GM18870 (cell line): ENCODE data around the gene SLC28A1.
"Not testable (repeated sequence)": the region's sequence is repeated elsewhere in the genome, so short reads cannot be mapped to it uniquely, and the experiment has no call there.

ENCODE experiments used
- ATAC-seq: cut with Tn5 transposase; IDR thresholded peaks from one replicate; pipeline ENCODE4 v1.9.1; 2021; ENCODE audit warnings: moderate library complexity; ENCODE audit not compliant: unreplicated experiment

Gene SLC28A1

DNA sequence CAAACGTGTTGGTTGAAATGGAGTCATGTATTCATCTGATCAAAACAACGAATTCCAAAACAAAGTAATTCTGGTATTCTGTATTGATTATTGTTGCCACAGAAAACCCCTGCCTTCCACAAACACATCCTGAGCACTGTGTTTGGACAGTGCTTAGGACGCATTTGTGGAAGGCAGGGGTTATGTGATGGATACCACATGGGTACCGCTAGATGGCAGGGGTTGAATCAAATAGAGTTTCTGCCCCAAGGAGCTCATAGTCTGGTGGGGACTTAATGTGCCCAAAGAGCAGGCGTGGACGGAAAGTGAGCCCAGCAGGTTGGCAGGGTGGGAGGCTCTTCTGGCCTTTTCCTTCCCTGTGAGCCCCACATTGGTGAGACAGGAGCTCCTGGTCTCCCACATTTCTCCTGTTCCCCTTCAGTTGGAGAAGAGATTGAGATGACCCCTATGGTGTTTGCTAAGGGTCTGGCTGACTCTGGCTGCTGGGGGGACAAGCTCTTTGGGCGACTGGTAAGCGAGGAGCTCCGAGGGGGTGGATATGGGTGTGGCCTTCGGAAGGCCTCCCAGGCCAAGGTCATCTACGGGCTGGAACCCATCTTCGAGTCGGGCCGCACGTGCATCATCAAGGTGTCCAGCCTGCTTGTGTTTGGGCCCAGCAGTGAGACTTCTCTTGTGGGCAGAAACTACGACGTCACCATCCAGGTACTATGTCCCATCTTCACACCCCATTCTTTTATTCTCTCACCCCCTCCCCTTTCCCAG is 22.1 kb upstream of the SLC28A1 start:
- ATAC-seq = no peak

GRCh38 chr15:84863565-84864443 is 20.7 kb upstream of the SLC28A1 start:
- no peak for ATAC-seq

GRCh38 chr15:84864444-84864795 is 20.0 kb upstream of the SLC28A1 start:
- no peak for ATAC-seq

DNA sequence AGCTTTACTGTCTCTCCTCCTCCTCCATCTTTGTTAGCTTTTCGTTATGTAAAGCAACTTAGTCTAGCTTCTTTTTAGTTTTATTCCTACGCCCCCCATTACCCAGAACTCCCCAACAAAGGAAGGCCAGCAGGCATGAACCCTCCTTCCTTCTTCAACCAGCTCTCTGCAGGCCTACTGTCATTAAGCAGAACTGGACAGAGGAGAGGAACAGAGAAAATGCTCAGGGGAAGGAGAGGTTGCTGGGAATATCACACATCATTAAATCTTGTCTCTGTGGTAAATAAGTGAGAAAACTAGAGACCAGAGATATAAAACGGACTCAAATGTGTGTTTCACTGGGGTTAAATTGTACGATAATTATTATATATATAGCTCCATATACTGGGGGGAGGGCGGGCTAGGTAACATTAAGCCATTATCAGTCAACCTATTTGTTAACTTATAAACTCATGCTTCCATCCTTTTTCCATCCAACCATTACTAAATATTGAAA is 19.3 kb upstream of the SLC28A1 start:
- no peak for ATAC-seq

DNA sequence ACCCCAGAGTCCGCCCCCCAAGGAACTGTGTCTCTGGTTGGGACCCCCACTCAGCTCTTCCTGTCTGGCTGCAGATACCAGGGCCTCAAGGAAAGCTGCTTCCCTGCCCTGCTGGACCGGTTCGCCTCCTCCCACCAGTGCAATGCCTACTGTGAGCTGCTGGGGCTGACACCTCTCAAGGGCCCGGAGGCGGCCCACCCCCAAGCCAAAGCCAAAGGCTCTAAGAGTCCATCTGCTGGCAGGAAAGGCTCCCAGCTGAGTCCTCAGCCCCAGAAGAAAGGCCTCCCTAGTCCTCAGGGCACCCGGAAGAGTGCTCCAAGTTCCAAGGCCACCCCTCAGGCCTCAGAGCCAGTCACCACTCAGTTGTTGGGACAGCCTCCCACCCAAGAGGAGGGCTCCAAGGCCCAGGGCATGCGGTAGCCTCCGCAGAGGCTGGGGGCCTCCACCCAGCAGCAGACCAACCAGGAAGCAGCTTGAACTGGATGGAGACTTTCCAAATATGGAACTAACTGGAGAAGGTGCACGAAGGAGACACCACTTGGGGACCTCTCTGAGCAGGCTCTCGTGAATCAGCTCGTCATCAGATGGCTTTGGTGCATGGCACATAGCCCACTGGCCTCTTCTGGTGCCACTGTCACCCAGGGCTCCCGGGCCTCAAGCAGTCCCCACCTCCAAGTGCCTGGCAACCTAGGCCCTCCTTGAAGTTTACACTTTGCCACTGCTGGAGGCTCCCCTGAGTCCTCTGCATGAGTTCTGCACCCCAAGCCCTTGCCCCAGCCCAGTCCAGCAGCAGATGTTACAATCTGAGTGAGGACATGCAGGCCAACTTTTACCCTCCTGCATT is 16.2 kb upstream of the SLC28A1 start:
- ATAC-seq = no peak

DNA sequence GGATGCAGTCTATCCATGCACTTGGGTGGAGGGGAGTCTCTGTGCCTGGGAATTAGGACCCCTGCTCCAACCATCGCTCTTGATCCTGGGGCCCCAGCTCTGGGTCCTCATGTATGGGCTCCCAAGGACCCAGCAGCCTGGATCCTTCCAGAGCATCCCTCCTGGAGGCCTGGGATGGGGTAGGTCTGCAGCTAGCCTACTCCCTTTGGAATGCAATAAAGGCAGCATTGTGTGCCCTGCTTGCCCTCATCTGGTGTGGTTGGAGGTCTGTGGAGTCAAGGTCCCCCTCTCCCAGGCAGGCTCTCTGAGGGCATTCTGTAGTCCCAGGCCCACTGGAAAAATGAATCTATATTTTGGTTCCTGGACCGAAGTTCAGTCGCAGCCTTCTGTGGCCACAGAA is 15.0 kb upstream of the SLC28A1 start:
- no peak for ATAC-seq

DNA sequence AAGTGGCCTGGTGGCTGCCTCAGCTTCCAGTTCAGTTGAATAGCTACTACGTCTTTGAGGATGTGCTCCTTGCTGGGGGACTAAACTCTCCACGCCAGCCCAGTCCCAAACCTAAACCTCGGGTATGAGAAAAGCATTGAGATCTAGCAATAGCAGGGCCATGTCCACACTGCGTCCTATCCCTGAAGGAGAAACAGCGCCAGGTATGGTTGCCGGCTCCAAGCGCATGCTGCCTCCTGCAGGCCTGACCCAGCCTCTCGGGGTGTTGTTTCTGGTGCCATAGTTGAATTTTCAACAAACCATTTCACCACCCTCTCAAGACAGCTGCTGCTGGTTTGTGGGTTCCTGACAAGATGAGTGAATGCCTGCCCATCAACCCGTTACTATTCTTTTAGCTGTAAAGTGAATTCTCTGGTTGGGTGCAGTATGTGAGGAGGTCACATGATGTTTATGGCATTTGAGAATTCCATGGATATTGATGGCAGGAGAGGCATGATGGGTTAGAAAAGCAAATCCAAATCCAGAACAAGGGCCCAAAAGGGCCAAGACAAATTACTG is 13.0 kb upstream of the SLC28A1 start:
- no peak for ATAC-seq

DNA sequence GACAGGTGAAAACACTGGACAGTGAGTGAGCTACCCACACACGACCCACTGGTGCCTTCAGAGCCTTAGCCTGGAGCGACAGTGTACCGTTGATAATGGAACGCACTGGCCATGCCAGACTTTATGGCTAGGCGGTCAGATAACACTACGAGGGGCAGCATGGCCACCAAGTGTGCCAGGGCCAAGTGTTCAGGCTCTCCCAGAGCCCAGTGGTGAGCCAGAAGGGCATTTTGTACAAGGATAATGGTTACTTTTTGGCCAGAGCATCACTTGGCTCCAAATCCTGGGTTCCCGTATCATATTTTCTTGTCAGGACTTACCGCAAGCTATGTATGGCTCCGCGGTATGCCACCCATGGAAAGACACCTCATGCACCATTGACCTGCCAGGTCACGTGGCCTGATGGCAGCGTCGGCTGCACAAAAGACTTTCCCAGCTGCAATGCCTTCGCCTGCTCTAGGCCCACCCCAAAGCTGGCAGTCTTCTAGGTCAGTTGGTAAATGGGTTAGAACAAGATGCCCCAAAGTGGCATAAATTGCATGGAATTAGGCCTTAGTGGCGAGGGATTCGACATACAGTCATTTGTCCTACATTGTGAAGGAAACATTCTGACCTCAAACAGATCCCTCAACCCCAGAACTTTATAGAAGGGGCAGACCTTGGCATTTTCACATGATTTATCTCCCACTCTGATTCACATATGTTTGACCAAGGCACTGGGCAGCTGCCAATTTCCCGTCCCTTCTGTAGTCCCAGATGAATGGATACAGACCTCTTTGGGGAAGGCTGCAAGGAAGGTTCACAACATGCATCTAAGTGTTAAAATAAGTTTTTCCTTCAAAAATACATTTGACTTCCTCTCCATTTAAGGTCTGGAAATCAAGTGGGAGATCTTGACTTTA is 12.2 kb upstream of the SLC28A1 start:
- ATAC-seq = no peak

DNA sequence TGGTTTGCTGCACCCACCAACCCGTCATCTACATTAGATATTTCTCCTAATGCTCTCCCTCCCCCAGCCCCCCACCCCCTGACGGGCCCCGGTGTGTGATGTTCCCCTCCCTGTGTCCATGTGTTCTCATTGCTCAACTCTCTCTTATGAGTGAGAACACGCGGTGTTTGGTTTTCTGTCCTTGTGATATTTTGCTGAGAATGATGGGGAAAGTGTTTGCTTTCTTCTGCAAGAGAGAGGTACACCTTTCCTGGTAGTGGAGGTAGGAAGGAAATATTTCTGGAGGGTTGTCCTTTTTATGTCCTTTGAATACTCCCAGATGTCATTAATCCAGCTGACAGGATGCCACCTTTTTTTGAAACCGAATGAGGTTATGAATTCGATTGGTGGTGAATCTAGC is 10.5 kb upstream of the SLC28A1 start:
- ATAC-seq = no peak

- no peak for ATAC-seq
These were observed 9.3 kb upstream of the SLC28A1 start for GRCh38 chr15:84874981-84875699.

DNA sequence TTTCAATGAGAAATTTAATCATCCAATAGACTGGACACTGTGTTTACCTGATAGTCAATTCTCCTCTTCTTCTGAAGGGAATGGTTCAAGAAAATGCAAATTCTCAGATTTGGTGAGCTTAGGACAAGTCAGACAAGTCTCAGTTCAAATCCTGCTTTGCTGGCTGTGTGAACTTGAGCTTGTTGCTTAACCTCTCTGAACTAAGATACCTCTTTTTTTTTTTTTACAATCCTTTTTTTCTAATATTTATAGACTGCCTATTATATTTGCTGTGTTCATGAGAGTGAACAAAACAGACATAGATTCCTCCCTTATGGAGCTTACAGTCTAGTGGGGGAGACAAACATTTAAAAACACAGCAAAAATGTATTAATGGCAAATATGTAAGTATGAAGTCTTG is 8.2 kb upstream of the SLC28A1 start:
- no peak for ATAC-seq

DNA sequence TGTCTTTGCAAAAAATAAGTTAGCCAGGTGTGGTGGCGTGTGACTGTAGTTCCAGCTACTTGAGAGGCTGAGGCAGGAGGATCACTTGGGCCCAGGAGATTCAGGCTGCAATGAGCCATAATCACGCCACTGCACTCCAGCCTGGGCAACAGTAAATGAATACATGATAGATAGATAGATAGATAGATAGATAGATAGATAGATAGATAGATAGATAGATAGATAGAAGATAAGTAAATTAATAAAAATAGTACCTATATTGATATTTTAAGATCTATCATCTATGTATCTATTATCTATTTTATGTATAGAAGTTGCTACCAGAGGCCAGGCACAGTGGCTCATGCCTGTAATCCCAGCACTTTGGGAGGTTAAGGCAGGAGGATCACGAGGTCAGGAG is 6.8 kb upstream of the SLC28A1 start:
- not testable (repeated sequence) for ATAC-seq

- no peak for ATAC-seq
These were observed 6.0 kb upstream of the SLC28A1 start for GRCh38 chr15:84878504-84878903.

DNA sequence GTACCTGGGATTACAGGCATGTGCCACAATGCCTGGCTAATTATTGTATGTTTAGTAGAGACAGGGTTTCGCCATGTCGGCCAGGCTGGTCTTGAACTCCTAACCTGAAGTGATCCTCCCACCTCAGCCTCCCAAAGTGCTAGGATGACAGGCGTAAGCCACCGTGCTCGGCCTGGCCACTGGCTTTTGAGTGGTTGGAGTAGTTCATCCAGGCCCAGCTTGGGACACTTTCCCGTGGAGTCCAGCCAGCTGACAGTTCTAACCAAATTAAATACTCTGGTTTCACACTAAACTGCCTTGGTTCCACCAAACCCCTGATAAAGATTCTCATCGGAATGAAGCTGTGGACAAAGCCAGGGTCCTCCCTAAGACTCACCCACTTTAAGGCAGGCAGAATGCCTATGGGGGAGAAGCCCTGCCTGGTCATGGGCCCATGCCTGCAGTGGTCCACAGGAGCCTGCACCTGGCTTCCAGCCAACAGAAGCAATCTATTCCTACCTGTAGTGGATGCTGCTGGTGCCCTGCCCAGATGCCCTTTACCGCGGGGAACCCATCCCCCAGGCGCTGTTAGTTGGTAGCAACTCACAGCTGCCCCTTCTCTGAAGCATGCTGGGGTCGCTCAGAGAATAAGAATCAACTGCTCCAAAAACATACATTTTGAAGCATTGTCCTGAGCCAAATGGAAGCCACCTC is 5.2 kb upstream of the SLC28A1 start:
- no peak for ATAC-seq

- no peak for ATAC-seq
These were observed 4.5 kb upstream of the SLC28A1 start for GRCh38 chr15:84880007-84880406.

- no peak for ATAC-seq
These were observed 3.5 kb upstream of the SLC28A1 start for GRCh38 chr15:84880822-84881519.

DNA sequence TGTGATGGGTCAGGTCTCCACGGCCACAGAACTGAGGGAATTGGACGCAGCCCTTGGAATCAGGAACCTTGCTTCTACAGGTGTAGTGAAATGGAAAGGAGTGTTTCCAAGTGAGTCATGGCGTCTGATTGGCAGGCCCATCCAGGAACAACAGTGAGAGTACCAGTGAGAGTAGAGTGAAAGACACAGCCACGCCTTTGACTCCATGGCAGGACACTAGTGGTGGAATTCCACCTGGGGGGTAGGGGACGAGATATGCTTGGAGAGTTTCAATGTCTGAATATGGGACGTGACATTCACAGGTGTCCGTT is 3.0 kb upstream of the SLC28A1 start:
- no peak for ATAC-seq

DNA sequence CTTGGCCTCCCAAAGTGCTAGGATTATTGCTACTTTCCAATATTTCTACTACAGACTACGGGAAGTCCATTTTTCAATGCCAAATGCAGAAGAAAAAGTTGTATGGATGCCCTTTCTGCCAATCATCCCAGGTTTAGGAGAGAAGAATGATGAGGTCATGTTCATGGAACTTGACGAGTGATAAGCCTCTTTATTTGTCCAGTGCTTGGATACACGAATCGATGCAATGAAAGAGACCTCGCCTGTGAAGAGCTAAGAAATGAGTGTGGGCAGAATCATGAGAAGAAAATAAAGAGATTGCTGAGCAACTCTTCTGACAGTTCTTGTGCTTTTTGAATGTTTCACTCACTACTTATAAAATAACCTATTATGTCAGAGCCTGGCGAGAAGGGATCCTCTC is 996 bp upstream of the SLC28A1 start:
- ATAC-seq = no peak
